Endothelial cell of umbilical vein (primary cell): ENCODE results near the gene CASP10. TPM values are rescaled to one million over a fixed set of nuclear protein-coding genes. Genes with fewer than 3 reads are reported as not detected.

ENCODE experiments used
- BruUV-seq: library from RNA; stranded (reverse); fragments of 400-500 nt; replicated peaks from 2 replicates; lab custom pipeline; 2021; lab: Mats Ljungman, UMichigan
- CTCF ChIA-PET: fragments of 300-600, 350-600 bp; sonication (Branson Sonifier 250); formaldehyde crosslinking; loops from one replicate; lab custom pipeline; 2021; ENCODE audit warnings: antibody characterized with exemption, inconsistent platforms; lab: Charles Lee
- POLR2A ChIA-PET: fragments of 300-600, 350-600 bp; sonication (Branson Sonifier 250); formaldehyde crosslinking; loops from one replicate; lab custom pipeline; 2021; ENCODE audit warnings: antibody characterized with exemption, inconsistent platforms; lab: Charles Lee
- DNase-seq: peaks from one replicate; pipeline ENCODE4 v3.0.0-alpha.2; 2011; ENCODE audit warnings: low read depth, low spot score
- FAIRE-seq: peaks from 2 replicates; lab custom pipeline; 2011; peaks lifted over from hg19 to GRCh38; lab: Jason Lieb, UNC
- H2AFZ ChIP-seq: 2 replicates; pipeline ENCODE4 v1.6.0; 2012; ENCODE audit warnings: low read depth, low read length, control low read depth, inconsistent platforms
- H3K27ac ChIP-seq: 2 replicates; pipeline ENCODE4 v1.5.1; 2011; ENCODE audit warnings: low read depth, mild to moderate bottlenecking, control low read depth, low read length, moderate library complexity; ENCODE audit not compliant: insufficient read depth
- H3K27me3 ChIP-seq, 2 experiments: 2 replicates each; pipeline versions ENCODE4 v1.6.0 to v1.6.1; 2011; ENCODE audit warnings: low read length in 2 of 2, mixed read lengths in 1 of 2; ENCODE audit not compliant: control insufficient read depth in 2 of 2, insufficient read depth in 2 of 2
- H3K36me3 ChIP-seq, 2 experiments: 2 replicates in 1 of 2; 3 replicates in 1 of 2; pipeline ENCODE4 v1.5.1; 2011; ENCODE audit warnings: low read length in 2 of 2, mild to moderate bottlenecking in 1 of 2, moderate library complexity in 1 of 2; ENCODE audit not compliant: control insufficient read depth in 2 of 2, insufficient read depth in 2 of 2; ENCODE audit errors: extremely low read depth in 1 of 2
- H3K4me1 ChIP-seq: 3 replicates; pipeline ENCODE4 v1.5.1; 2011; ENCODE audit warnings: mild to moderate bottlenecking, low read length; ENCODE audit not compliant: control insufficient read depth, insufficient read depth; ENCODE audit errors: extremely low read depth
- H3K4me2 ChIP-seq: 2 replicates; pipeline ENCODE4 v1.6.1; 2011; ENCODE audit warnings: low read length, control low read depth, mixed read lengths; ENCODE audit not compliant: insufficient read depth
- H3K4me3 ChIP-seq, 3 experiments: fragments of 200-600 bp in 1 of 3; sonication (generic), shearing (Covaris generic) in 1 of 3; replicated peaks in 1 of 3; 2 replicates each; pipeline ENCODE4 v1.5.1; 2011 to 2016; ENCODE audit warnings: control low read depth in 3 of 3, low read length in 3 of 3, mild to moderate bottlenecking in 2 of 3, inconsistent platforms in 1 of 3, low read depth in 1 of 3, moderate library complexity in 1 of 3; ENCODE audit not compliant: insufficient read depth in 1 of 3
- H3K79me2 ChIP-seq: 2 replicates; pipeline ENCODE4 v1.6.0; 2012; ENCODE audit warnings: low read length, inconsistent platforms; ENCODE audit not compliant: control insufficient read depth, insufficient read depth
- H3K9ac ChIP-seq: replicated peaks from 2 replicates; pipeline ENCODE3; 2011; ENCODE audit warnings: low read length, control low read depth; ENCODE audit not compliant: insufficient read depth; ENCODE audit errors: extremely low read depth
- H3K9me1 ChIP-seq: replicated peaks from 3 replicates; pipeline ENCODE4 v1.6.0; 2011; ENCODE audit warnings: mild to moderate bottlenecking, low read length; ENCODE audit not compliant: control insufficient read depth, insufficient read depth; ENCODE audit errors: extremely low read depth
- H3K9me3 ChIP-seq: replicated peaks from 2 replicates; pipeline ENCODE4 v1.5.1; 2012; ENCODE audit warnings: low read length, inconsistent platforms; ENCODE audit not compliant: control insufficient read depth, insufficient read depth
- H4K20me1 ChIP-seq: replicated peaks from 2 replicates; pipeline ENCODE3; 2011; ENCODE audit warnings: mild to moderate bottlenecking, low read length; ENCODE audit not compliant: control insufficient read depth, insufficient read depth; ENCODE audit errors: extremely low read depth
- CTCF ChIP-seq, 2 donors: IDR thresholded peaks; 1 replicate in 1 of 2; 2 replicates in 1 of 2; pipeline ENCODE4 v1.5.1; 2011; ENCODE audit warnings: low read length in 2 of 2, mild to moderate bottlenecking in 2 of 2, moderate library complexity in 2 of 2, control low read depth in 1 of 2, inconsistent platforms in 1 of 2, low read depth in 1 of 2; ENCODE audit not compliant: insufficient read depth in 1 of 2; ENCODE audit errors: extremely low read depth in 1 of 2
- EZH2 ChIP-seq: IDR thresholded peaks from 2 replicates; pipeline ENCODE4 v1.6.1; 2012; ENCODE audit warnings: borderline replicate concordance, low read depth, mild to moderate bottlenecking, moderate library complexity, low read length, inconsistent platforms; ENCODE audit not compliant: severe bottlenecking
- FOS ChIP-seq: IDR thresholded peaks from 2 replicates; pipeline ENCODE4 v1.6.1; 2011; ENCODE audit warnings: mild to moderate bottlenecking, low read length, moderate library complexity, borderline replicate concordance; ENCODE audit not compliant: insufficient read depth
- GATA2 ChIP-seq: IDR thresholded peaks from 2 replicates; pipeline ENCODE4 v1.7.0; 2011; ENCODE audit warnings: low read depth, mild to moderate bottlenecking, moderate library complexity, mixed read lengths, low read length; ENCODE audit not compliant: insufficient read length, insufficient read depth
- JUN ChIP-seq: IDR thresholded peaks from 2 replicates; pipeline ENCODE4 v1.6.1; 2011; ENCODE audit warnings: borderline replicate concordance, low read depth; ENCODE audit not compliant: insufficient read length, insufficient read depth
- MAX ChIP-seq: IDR thresholded peaks from 2 replicates; pipeline ENCODE4 v1.6.1; 2011; ENCODE audit not compliant: insufficient read depth, insufficient read length
- MYC ChIP-seq: IDR thresholded peaks from one replicate; pipeline ENCODE4 v1.6.1; 2011; ENCODE audit warnings: mild to moderate bottlenecking, low read depth, low read length
- POLR2A ChIP-seq: IDR thresholded peaks from 2 replicates; pipeline ENCODE4 v1.6.1; 2012; ENCODE audit warnings: low read depth, mild to moderate bottlenecking, control low read depth, low read length
- POLR2AphosphoS5 ChIP-seq: IDR thresholded peaks from 2 replicates; pipeline ENCODE4 v1.6.1; 2012; ENCODE audit warnings: low read depth, mild to moderate bottlenecking, control low read depth, low read length, moderate library complexity; ENCODE audit not compliant: insufficient read depth
- dilution Hi-C: fragments of 300-500 bp; cut with MboI; formaldehyde crosslinking; loops from one replicate; pipeline ENCODE4 v1.15.0; 2019; ENCODE audit warnings: low sequenced_read_pairs; ENCODE audit not compliant: extremely low pct_ligation_motif_present
- intact Hi-C: fragments of 100-400 bp; cut with micrococcal nuclease; formaldehyde crosslinking; loops from one replicate; pipeline ENCODE4 v1.10.0; 2022
- polyA plus RNA-seq, 4 experiments: library from polyadenylated mRNA; depleted of rRNA in 3 of 4; stranded (reverse) in 3 of 4; unstranded in 1 of 4; fragments of >200 nt; gene quantifications; 2 replicates each; pipeline versions ENCODE4 v1.2.1 to v1.2.3, GENCODE V29; 2011 to 2012; ENCODE audit warnings: missing spikeins in 1 of 4
- total RNA-seq: library from RNA; stranded (reverse); gene quantifications from 2 replicates; pipeline ENCODE4 v1.2.3, GENCODE V29; 2021

CASP10 gene
- total and polyA plus RNA-seq, 2 donors (not counting 3 experiments of a cell fraction or from before 2014, with no cell fraction given), result 16.4 to 37.6 TPM

- no peaks in the 10 kb centered on the region for H3K9me3 ChIP-seq
- H3K4me1 ChIP-seq, result no peaks in the 10 kb centered on the region
- dilution Hi-C loops, result no loop called here
- no peak overlapping the region for H2AFZ ChIP-seq
- H3K9ac ChIP-seq, result no peak overlapping the region
- H3K27ac ChIP-seq, result no peak overlapping the region
- H3K4me2 ChIP-seq, result no peak overlapping the region
- BruUV-seq, result no TSS peak
- no peaks in the 10 kb centered on the region for H3K36me3 ChIP-seq
- ChIA-PET CTCF (interaction anchor here (2.0 kb wide), 1 partner anchor 9 kb away, joined by 6 read pairs; no protein-coding TSS in a partner anchor), POLR2A (no interaction called here)
- no peaks in the 10 kb centered on the region for H3K9me1 ChIP-seq
- intact Hi-C loops, result no loop called here
- no peak for TF ChIP-seq POLR2A
- TF ChIP-seq GATA2, result no peak
- no peak for TF ChIP-seq MAX
- TF ChIP-seq EZH2, result no peak
- TF ChIP-seq JUN, result no peak
- no peak for TF ChIP-seq FOS
- TF ChIP-seq CTCF (IDR thresholded peaks at IDR 0.05; ENCODE audit: extremely low read depth in 1 of 2, insufficient read depth in 1 of 2, low read depth in 1 of 2, low read length in 2 of 2), result no peak
- no peak for TF ChIP-seq MYC
- no peak for TF ChIP-seq POLR2AphosphoS5
- no peaks in the 10 kb centered on the region for H3K79me2 ChIP-seq
- no peaks in the 10 kb centered on the region for H4K20me1 ChIP-seq
- no peak overlapping the region for H3K4me3 ChIP-seq
- no peak for FAIRE-seq
- H3K27me3 ChIP-seq, result no peaks in the 10 kb centered on the region
- no peak for DNase-seq
These were observed 86.8 kb downstream of the CASP10 start for GRCh38 chr2:201269764-201270163.
